ENCODE data around the gene CCL19.

DNA sequence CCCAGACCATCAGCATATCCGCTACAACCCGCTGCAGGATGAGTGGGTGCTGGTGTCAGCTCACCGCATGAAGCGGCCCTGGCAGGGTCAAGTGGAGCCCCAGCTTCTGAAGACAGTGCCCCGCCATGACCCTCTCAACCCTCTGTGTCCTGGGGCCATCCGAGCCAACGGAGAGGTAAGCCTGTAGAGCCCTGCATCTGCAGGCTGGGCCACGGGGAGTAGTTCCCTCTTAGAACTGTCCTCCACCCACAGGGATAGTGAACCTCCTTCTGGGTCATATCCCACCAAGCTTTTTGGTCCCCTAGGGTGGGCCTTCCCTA lies 44.0 kb downstream of the CCL19 start:
- TF ChIP-seq POLR2A (IDR thresholded peaks at IDR 0.05) = no peak
- TF ChIP-seq, protein P1, sequence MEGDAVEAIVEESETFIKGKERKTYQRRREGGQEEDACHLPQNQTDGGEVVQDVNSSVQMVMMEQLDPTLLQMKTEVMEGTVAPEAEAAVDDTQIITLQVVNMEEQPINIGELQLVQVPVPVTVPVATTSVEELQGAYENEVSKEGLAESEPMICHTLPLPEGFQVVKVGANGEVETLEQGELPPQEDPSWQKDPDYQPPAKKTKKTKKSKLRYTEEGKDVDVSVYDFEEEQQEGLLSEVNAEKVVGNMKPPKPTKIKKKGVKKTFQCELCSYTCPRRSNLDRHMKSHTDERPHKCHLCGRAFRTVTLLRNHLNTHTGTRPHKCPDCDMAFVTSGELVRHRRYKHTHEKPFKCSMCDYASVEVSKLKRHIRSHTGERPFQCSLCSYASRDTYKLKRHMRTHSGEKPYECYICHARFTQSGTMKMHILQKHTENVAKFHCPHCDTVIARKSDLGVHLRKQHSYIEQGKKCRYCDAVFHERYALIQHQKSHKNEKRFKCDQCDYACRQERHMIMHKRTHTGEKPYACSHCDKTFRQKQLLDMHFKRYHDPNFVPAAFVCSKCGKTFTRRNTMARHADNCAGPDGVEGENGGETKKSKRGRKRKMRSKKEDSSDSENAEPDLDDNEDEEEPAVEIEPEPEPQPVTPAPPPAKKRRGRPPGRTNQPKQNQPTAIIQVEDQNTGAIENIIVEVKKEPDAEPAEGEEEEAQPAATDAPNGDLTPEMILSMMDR (IDR thresholded peaks at IDR 0.05) = no peak
